Erythroblast (primary cell): ENCODE measurements around the gene LRRC52.
"Not testable (repeated sequence)": the region's sequence is repeated elsewhere in the genome, so short reads cannot be mapped to it uniquely, and the experiment has no call there.

Experiments used
- DNase-seq, 2 experiments: peaks; one replicate each; lab custom pipeline; 2025; lab: John Stamatoyannopoulos, UW
- GATA1 ChIP-seq: IDR thresholded peaks from 2 replicates; pipeline ENCODE4 v1.6.1; 2011; ENCODE audit warnings: low read depth, mild to moderate bottlenecking, control low read depth, low read length, moderate library complexity
- POLR2A ChIP-seq: IDR thresholded peaks from 2 replicates; pipeline ENCODE4 v1.6.1; 2011; ENCODE audit warnings: mild to moderate bottlenecking, low read length

Gene LRRC52

GRCh38 chr1:165560883-165561656, 17.3 kb downstream of the LRRC52 start:
- no peak for TF ChIP-seq GATA1
- no peak for TF ChIP-seq POLR2A
- DNase-seq, result no peak

- TF ChIP-seq GATA1, result no peak
- TF ChIP-seq POLR2A, result no peak
- no peak for DNase-seq
Observed at GRCh38 chr1:165562571-165562970, 18.8 kb downstream of the LRRC52 start.

GRCh38 chr1:165563551-165563950, 19.8 kb downstream of the LRRC52 start:
- TF ChIP-seq POLR2A, result no peak
- no peak for TF ChIP-seq GATA1

DNA sequence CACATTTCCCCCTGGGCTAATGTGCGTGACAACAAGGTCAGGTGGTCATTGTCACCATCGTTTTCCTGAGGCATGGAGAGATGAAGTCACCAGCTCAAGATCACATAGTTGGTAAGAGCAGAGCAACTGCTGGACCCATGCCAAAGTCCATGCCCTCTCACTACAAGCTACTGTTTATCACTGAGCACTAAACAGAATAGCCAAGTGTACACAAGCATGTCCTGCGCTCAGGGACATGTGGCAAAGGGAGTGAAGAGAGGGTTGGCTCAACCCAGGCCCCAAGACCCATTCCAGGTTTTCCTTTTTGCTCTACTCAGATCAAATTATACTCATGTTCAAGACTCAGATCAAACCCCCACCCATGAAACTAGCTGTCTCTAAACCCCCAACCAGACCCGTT, 20.8 kb downstream of the LRRC52 start:
- TF ChIP-seq POLR2A, result no peak
- no peak for TF ChIP-seq GATA1
- no peak for DNase-seq

More at GRCh38 chr1:165563551-165563950, 19.8 kb downstream of the LRRC52 start:
- no peak for DNase-seq

DNA sequence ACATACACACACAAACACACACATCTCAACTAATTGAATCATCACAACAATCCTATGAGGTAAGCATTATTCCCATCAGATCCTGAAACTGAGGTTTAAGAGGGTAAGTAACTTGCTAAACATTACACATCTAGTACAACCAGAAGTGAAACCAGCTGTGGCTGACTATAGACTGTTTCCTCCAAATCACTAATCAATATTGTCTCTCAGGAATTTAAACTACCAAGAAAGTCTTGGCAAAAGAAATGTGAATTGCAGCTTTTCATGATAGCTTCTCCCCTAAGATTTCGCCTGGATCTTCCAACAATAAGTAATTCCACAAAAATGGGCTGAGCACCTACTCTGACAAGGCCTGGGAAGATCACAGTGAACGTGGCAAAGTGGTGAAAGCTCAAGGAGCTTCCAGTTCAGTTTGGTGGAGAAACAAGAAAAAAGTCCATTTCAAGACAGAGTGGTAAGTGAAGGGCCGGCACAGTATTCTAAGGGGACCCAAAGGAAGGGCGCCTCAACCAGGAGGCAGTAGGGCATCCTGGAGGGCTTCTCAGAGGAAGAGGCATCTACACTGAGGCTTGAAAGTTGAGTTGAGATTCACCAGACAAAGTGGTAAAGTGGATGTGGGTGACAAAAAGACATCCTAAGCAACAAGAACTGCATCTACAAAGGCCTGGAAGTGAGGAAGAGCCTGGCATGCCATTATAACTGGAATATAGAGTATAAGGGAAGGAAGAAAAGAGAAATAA, 22.1 kb downstream of the LRRC52 start:
- no peak for TF ChIP-seq GATA1
- TF ChIP-seq POLR2A, result no peak
- DNase-seq, result no peak

DNA sequence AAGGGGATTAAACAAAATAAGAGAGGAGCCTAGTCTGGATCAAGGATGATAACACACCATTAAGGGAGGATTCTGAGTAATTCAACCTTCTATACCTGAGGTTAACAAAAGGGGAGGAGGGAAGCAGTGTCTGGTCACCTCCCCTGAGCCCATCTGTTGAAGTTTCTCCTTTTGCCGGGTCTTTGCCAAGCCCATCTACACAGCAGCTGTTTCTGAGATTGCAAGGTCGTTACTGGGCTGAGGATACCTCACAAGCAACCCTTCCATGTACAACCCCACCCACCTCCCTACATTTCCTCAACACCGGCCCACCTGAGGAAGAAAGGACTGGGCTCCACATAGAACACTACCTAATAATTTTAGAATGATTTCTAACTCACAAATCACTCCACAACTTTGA, 26.3 kb downstream of the LRRC52 start:
- no peak for DNase-seq
- TF ChIP-seq POLR2A (no peak), GATA1 (no peak)

GRCh38 chr1:165573787-165574186, 30.0 kb downstream of the LRRC52 start:
- no peak for DNase-seq
- TF ChIP-seq POLR2A (no peak), GATA1 (no peak)

DNA sequence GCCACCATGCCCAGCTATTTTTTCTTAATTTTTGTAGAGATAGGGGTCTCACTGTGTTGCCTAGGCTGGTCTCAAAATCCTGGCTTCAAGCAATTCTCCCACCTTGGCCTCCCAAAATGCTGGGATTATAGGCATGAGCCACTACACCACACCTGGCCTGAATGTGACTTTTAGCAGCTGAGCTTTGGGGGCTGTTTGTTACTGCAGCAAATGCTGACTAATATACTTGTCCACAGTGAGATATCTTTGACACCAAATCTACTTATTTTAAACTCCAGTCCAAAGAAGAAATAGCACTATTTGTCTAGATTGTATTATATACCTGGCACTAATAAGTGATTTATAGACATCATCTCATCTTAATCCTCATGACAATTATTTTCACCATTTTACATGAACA, 30.5 kb downstream of the LRRC52 start:
- no peak for DNase-seq
- TF ChIP-seq POLR2A, result no peak
- no peak for TF ChIP-seq GATA1

- DNase-seq, result no peak
- TF ChIP-seq POLR2A, result no peak
- TF ChIP-seq GATA1, result no peak
Observed at GRCh38 chr1:165575468-165576099, 31.8 kb downstream of the LRRC52 start.

GRCh38 chr1:165576536-165576935, 32.7 kb downstream of the LRRC52 start:
- DNase-seq, result no peak
- no peak for TF ChIP-seq GATA1
- TF ChIP-seq POLR2A, result no peak

DNA sequence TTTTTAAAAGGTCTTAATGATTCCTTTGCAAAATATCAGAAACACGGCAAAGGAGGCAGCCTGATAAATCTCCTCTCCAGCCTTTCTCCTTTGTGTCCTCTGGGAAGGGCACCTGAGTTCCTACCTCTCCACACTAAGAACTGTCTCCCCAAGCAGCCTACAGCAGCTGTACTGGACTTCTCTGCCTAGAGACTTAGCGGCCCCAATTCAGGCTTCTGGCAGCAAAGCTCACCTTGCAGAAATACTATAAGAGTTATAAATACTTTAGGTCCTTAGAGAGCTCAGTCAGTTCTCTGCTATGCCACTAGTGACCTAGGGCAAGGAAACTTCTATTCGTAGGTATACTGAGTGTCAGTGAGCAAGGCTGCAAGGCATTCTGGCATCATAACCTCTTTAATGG, 33.9 kb downstream of the LRRC52 start:
- TF ChIP-seq POLR2A, result no peak
- no peak for TF ChIP-seq GATA1
- DNase-seq, result no peak

GRCh38 chr1:165580931-165581871, 37.4 kb downstream of the LRRC52 start:
- DNase-seq, result no peak
- TF ChIP-seq GATA1 (no peak), POLR2A (no peak)

DNA sequence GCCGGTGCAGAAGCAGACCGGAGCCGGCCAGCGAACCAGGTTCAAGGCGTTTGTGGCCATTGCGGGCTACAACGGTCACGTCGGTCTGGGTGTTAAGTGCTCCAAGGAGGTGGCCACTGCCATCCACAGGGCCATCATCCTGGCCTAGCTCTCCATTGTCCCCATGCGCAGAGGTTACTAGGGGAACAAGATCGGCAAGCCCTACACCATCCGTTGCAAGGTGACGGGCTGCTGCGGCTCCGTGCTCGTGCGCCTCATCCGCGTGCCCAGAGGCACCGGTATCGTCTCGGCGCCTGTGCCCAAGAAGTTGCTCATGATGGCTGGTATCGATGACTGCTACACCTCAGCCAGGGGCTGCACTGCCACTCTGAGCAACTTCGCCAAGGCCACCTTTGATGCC, 38.1 kb downstream of the LRRC52 start:
- TF ChIP-seq POLR2A (no peak), GATA1 (no peak)

GRCh38 chr1:165586398-165586797, 42.6 kb downstream of the LRRC52 start:
- no peak for TF ChIP-seq POLR2A
- no peak for TF ChIP-seq GATA1
- DNase-seq, result no peak

More for the DNA sequence above, 38.1 kb downstream of the LRRC52 start:
- DNase-seq, result no peak

GRCh38 chr1:165591391-165591790, 47.6 kb downstream of the LRRC52 start:
- DNase-seq, result not testable (repeated sequence)
